NK-92 treated with Interleukin-12 subunit alpha and Interleukin-12 subunit beta, amount 100 ng/mL, for 24 hours (cell line): ENCODE data around the gene ADI1.
"Not testable (repeated sequence)": the region's sequence is repeated elsewhere in the genome, so short reads cannot be mapped to it uniquely, and the experiment has no call there.

Experiments
- DNase-seq: peaks from one replicate; lab custom pipeline; 2025; lab: John Stamatoyannopoulos, UW

ADI1 gene

GRCh38 chr2:3529316-3530025 lies 10.1 kb upstream of the ADI1 start:
- no peak for DNase-seq

GRCh38 chr2:3527886-3528785 lies 8.8 kb upstream of the ADI1 start:
- no peak for DNase-seq

- DNase-seq, result no peak
These were observed 7.5 kb upstream of the ADI1 start for GRCh38 chr2:3526871-3527270.

- no peak for DNase-seq
These were observed 4.3 kb upstream of the ADI1 start for GRCh38 chr2:3523551-3524041.

GRCh38 chr2:3522961-3523421 lies 3.7 kb upstream of the ADI1 start:
- no peak for DNase-seq

GRCh38 chr2:3520591-3520990 lies 1.3 kb upstream of the ADI1 start:
- no peak for DNase-seq

- peak; percentile 96 for DNase-seq
These were observed 656 bp downstream of the ADI1 start for GRCh38 chr2:3518496-3519254.

GRCh38 chr2:3517948-3518495 lies 1.3 kb downstream of the ADI1 start:
- no peak for DNase-seq

- no peak for DNase-seq
These were observed 2.5 kb downstream of the ADI1 start for GRCh38 chr2:3516831-3517230.

- DNase-seq, result not testable (repeated sequence)
These were observed 3.9 kb downstream of the ADI1 start for GRCh38 chr2:3515438-3515837.

- DNase-seq, result no peak
These were observed 6.1 kb downstream of the ADI1 start for GRCh38 chr2:3513026-3513810.

- no peak for DNase-seq
These were observed 7.2 kb downstream of the ADI1 start for GRCh38 chr2:3512086-3512485.

- no peak for DNase-seq
These were observed 13.6 kb downstream of the ADI1 start for GRCh38 chr2:3505771-3506170.

- no peak for DNase-seq
These were observed 14.6 kb downstream of the ADI1 start for GRCh38 chr2:3504741-3505140.

GRCh38 chr2:3503483-3503882 lies 15.8 kb downstream of the ADI1 start:
- DNase-seq, result no peak

GRCh38 chr2:3503046-3503445 lies 16.3 kb downstream of the ADI1 start:
- DNase-seq, result no peak

GRCh38 chr2:3500326-3500899 lies 18.9 kb downstream of the ADI1 start:
- DNase-seq, result no peak

GRCh38 chr2:3498783-3499394 lies 20.4 kb downstream of the ADI1 start:
- no peak for DNase-seq

- not testable (repeated sequence) for DNase-seq
These were observed 22.6 kb downstream of the ADI1 start for GRCh38 chr2:3496708-3497080.

- DNase-seq, result no peak
These were observed 24.2 kb downstream of the ADI1 start for GRCh38 chr2:3494984-3495666.
